ENCODE measurements around the gene SEC61A1.

SEC61A1 gene

GRCh38 chr3:128079823-128080222 lies 27.6 kb downstream of the SEC61A1 start:
- no peaks in the 10 kb centered on the region for H3K9me2 ChIP-seq (ENCODE audit: low read depth, low read length)
- peaks cover 75% of the 10 kb centered on the region for H3K36me3 ChIP-seq (ENCODE audit: insufficient read depth, low read length)
- peaks cover 16% of the 10 kb centered on the region for H3K4me1 ChIP-seq (ENCODE audit: insufficient read depth, low read length, severe bottlenecking)
- H3F3A ChIP-seq (ENCODE audit: insufficient read depth, low read length): no peaks in the 10 kb centered on the region
- H3K4me2 ChIP-seq (ENCODE audit: low read length): no peak overlapping the region
- no peaks in the 10 kb centered on the region for H3K9me3 ChIP-seq (ENCODE audit: low read length)
- H3K9ac ChIP-seq (ENCODE audit: low read length): no peak overlapping the region
- no peak overlapping the region for H2AFZ ChIP-seq (ENCODE audit: low read length)
- no peak overlapping the region for H3K27ac ChIP-seq (ENCODE audit: low read depth, low read length, poor library complexity, severe bottlenecking)
- H3K4me3 ChIP-seq (ENCODE audit: low read depth, low read length, poor library complexity, severe bottlenecking): no peak overlapping the region
- peaks cover 5% of the 10 kb centered on the region; the same call in 1 of the 2 replicates for H3K27me3 ChIP-seq (ENCODE audit: insufficient read depth, low read length)
- no peak for TF ChIP-seq CTCF (IDR thresholded peaks at IDR 0.05; ENCODE audit: low read length)
- TF ChIP-seq EZH2 (IDR thresholded peaks at IDR 0.05; ENCODE audit: borderline replicate concordance, low read length): no peak
- no peaks in the 10 kb centered on the region for H3K79me2 ChIP-seq (ENCODE audit: insufficient read depth, low read length)
- no peaks in the 10 kb centered on the region for H4K20me1 ChIP-seq (ENCODE audit: insufficient read depth, low read length)

GRCh38 chr3:128080323-128081080 lies 28.3 kb downstream of the SEC61A1 start:
- Histone ChIP-seq H3K27me3 (ENCODE audit: insufficient read depth, low read length) (peaks cover 5% of the 10 kb centered on the region; the same call in 1 of the 2 replicates), H3K36me3 (ENCODE audit: insufficient read depth, low read length) (peaks cover 78% of the 10 kb centered on the region), H3K4me1 (ENCODE audit: insufficient read depth, low read length, severe bottlenecking) (peaks cover 11% of the 10 kb centered on the region), H3K9me3 (ENCODE audit: low read length) (no peaks in the 10 kb centered on the region), H2AFZ (ENCODE audit: low read length) (no peak overlapping the region), H3K9ac (ENCODE audit: low read length) (no peak overlapping the region), H3K4me3 (ENCODE audit: low read depth, low read length, poor library complexity, severe bottlenecking) (no peak overlapping the region), H3K9me2 (ENCODE audit: low read depth, low read length) (no peaks in the 10 kb centered on the region), H3K4me2 (ENCODE audit: low read length) (no peak overlapping the region), H3K79me2 (ENCODE audit: insufficient read depth, low read length) (no peaks in the 10 kb centered on the region), H3F3A (ENCODE audit: insufficient read depth, low read length) (no peaks in the 10 kb centered on the region), H4K20me1 (ENCODE audit: insufficient read depth, low read length) (no peaks in the 10 kb centered on the region), H3K27ac (ENCODE audit: low read depth, low read length, poor library complexity, severe bottlenecking) (no peak overlapping the region)
- TF ChIP-seq EZH2 (IDR thresholded peaks at IDR 0.05; ENCODE audit: borderline replicate concordance, low read length) (no peak), CTCF (IDR thresholded peaks at IDR 0.05; ENCODE audit: low read length) (no peak)

GRCh38 chr3:128081226-128081625 lies 29.0 kb downstream of the SEC61A1 start:
- H3K4me2 ChIP-seq (ENCODE audit: low read length): no peak overlapping the region
- peaks cover 5% of the 10 kb centered on the region; the same call in 1 of the 2 replicates for H3K27me3 ChIP-seq (ENCODE audit: insufficient read depth, low read length)
- TF ChIP-seq EZH2 (IDR thresholded peaks at IDR 0.05; ENCODE audit: borderline replicate concordance, low read length) (no peak), CTCF (IDR thresholded peaks at IDR 0.05; ENCODE audit: low read length) (no peak)
- H4K20me1 ChIP-seq (ENCODE audit: insufficient read depth, low read length): no peaks in the 10 kb centered on the region
- H3K27ac ChIP-seq (ENCODE audit: low read depth, low read length, poor library complexity, severe bottlenecking): no peak overlapping the region
- H3K9me3 ChIP-seq (ENCODE audit: low read length): no peaks in the 10 kb centered on the region
- peaks cover 83% of the 10 kb centered on the region for H3K36me3 ChIP-seq (ENCODE audit: insufficient read depth, low read length)
- no peaks in the 10 kb centered on the region for H3K9me2 ChIP-seq (ENCODE audit: low read depth, low read length)
- no peaks in the 10 kb centered on the region for H3K79me2 ChIP-seq (ENCODE audit: insufficient read depth, low read length)
- H2AFZ ChIP-seq (ENCODE audit: low read length): no peak overlapping the region
- H3K9ac ChIP-seq (ENCODE audit: low read length): no peak overlapping the region
- H3F3A ChIP-seq (ENCODE audit: insufficient read depth, low read length): no peaks in the 10 kb centered on the region
- H3K4me1 ChIP-seq (ENCODE audit: insufficient read depth, low read length, severe bottlenecking): peaks cover 5% of the 10 kb centered on the region
- no peak overlapping the region for H3K4me3 ChIP-seq (ENCODE audit: low read depth, low read length, poor library complexity, severe bottlenecking)
